NCI-H1694 treated with DMSO at 0.1 percent for 48 hours (cell line): Measurements from ENCODE around the gene PRDM10.
"Not testable (repeated sequence)": the region's sequence is repeated elsewhere in the genome, so short reads cannot be mapped to it uniquely, and the experiment has no call there.

Experiments
- DNase-seq: peaks from one replicate; lab custom pipeline; 2025; lab: John Stamatoyannopoulos, UW

Gene PRDM10

DNA sequence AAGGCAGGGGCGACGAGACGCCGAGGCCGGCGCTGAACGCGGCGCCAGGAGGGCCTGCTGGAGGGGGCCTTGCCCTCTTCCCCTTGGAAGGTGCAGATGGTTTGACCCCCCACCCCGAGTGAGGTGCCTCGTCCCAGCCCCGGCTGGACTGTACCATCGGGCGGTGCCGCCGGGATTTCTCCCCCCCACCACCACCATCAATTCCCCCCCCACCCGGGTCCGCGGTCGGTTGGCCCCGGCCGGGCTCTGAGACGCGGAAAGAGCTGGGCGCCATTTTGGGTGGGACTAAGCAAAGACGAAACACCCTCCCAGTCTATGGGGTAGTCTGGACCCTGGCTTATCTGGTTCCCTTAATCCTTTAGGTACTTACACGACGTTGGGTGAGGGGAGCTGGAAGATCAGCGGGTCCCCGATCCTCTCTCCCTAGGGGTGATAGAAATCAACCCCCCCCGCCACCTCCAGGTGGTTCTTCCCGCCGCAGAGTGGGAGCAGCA, at the start of gene PRDM10:
TSS of gene PRDM10 (minus strand) at position 484 of the 494 bp plus-strand sequence. CDS start 41,871 bp downstream, outside the sequence.
- DNase-seq = peak; percentile 75

DNA sequence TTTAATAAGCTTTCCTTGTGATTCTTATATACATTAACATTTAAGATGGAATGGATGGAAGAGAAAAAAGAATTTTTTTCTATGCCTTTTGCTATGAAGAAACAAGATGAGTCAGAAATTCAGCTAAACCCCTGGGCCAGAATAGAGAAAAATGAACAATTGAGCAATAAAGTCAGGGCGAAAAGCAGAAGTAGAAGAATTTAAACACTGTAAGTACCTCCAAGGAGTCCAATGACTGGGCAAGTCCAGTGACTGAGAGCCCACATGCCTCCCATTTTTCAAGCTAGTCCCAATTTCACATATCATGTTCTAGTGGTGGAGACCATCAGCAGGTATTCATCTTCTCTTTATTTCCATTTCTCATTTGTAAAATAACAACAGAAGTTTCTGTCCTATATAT, 48.4 kb upstream of the PRDM10 start:
- no peak for DNase-seq

DNA sequence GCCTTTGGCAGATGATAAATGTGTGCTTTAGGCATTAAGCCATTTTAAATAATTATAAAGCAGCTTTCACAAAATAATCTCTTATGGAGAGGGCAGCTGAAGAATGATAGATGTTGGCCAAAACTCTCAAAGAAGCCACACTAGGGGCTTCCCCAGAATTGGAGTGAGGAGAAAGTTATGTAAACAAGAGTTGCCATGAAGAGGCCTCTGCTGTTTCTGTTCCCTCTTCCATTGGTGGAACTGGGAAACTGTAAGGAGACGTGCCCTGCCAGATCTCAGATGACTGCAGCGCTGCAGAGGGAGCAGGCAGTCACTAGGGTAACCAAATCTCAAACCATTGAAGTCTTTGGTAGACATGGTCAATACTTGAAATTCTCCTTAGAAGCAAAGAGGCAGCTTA, 47.6 kb upstream of the PRDM10 start:
- no peak for DNase-seq

DNA sequence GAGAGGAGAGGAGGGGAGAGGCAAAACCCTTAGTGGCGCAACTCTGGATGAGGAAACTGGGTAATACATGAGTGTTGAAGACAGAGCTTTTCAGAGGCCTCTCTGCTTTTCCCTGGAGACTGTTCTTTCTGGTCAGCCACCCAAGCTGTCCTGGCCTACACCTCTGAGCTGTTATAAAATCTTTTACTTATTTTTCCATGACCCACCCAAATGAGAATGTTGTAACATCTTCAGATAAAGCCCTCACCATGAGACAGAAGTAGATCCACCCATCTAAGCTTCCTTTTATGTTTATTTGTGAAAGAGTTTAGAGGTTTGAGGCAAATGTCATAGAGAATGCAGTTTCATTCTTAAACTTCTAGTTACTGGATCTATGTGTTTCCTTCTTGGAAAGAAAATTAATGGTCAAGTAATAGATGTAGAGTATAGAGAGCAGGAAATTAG, 46.7 kb upstream of the PRDM10 start:
- no peak for DNase-seq

DNA sequence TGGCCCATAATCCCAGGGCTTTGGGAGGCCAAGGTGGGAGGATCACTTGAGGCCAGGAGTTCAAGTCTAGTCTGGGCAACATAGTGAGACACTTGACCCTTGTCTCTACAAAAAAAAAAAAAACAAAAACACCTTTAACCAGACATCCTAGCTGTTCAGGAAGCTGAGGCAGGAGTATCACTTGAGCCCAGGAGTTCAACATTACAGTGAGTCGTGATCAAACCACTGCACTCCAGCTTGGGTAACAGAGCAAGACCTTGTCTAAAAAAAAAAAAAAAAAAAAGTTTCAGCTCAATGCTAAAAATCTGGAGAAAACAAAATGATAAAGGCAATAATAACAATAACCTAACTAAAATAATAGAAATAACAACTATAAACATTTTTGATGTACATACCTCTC, 44.5 kb upstream of the PRDM10 start:
- DNase-seq = no peak

- DNase-seq = no peak
Measured at GRCh38 chr11:130043575-130043974, 40.9 kb upstream of the PRDM10 start.

GRCh38 chr11:130042093-130042591, 39.5 kb upstream of the PRDM10 start:
- DNase-seq = no peak

- DNase-seq = no peak
Measured at GRCh38 chr11:130040281-130040940, 37.8 kb upstream of the PRDM10 start.

DNA sequence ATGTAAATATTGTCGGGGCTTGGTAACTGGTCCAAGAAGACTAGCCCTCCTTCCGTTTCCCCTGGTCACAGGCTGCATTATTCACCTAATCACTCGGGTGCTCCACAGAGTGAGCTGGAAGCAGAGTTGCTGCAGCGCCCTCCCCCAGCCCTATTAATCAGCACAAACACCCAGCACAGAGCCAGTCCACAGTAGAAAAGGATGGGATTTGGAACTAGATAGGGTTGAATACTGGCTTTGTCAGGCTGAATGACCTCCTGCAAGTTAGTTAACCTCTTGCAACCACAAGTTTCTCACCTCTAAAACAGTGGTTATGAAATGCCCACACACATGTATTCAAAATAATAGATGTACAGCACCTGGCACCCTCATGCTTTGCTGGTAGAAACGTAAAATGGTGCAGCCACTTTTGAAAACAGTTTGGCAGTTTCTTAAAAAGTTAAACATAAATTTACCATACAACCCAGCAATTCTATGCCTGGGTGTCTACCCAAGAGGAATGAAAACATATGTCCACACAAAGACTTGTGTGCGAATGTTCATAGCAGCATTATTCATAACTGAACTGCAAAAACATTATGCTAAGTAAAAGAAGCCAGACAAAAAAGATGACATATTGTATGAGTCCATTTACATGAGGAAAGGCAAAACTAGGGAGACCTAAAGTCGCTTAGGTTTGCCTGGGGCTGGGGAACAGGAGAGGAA, 35.4 kb upstream of the PRDM10 start:
- DNase-seq = no peak

DNA sequence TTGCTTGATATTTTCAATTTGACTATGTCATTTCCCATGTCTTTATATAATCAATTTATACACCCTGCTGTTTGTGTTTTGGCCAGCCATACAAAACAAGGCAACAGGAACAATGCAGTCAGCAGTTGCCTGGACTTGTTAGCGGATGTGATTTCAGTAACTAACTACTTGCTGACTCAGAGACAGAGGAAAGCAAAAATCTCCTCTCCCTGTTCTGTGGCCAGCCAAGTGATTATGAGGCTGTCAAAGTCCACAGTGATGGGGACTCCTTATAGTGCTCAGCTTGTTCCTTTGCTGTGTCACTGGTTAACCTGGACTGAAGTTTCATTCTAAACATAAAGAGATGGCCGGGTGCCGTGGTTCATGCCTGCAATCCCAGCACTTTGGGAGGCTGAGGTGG, 34.4 kb upstream of the PRDM10 start:
- no peak for DNase-seq

DNA sequence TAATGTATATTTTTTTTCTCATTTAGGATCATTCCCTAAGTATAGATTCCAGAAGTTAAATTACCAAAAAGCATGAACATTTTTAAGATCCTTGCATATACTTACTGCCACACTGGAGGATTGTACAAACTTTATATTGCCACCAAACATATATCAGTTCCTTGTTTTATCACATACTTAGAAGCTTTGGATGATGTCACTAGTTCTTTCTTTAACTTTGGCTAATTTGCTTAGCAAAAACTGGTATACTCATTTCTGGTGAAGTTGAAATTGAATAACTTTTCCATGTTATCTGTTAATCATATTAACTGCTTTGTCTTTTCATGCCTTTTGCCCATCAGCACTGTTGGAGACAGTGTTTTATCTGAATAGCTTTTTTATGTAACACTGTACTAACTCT, 31.6 kb upstream of the PRDM10 start:
- DNase-seq = no peak

DNA sequence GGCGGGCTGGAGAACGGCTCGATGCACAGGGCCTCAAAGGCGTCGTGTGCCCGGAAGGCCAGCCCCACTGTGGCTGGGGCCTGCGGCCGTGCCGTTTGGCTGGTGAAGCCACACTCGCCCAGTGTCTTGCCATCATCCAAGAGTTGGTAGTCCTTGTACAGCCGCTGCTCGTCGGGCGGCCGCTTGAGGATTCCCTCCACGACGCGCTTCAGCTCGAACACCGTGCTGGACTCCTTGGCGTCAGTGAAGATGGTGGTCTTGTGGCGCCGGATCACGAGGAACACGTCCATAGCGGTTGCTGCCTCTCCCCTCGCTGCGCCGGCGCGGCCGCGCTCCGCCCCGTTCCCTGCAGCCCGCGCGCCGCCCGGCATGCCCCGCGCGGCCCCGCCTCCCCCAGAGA, 30.3 kb upstream of the PRDM10 start:
- DNase-seq = no peak

DNA sequence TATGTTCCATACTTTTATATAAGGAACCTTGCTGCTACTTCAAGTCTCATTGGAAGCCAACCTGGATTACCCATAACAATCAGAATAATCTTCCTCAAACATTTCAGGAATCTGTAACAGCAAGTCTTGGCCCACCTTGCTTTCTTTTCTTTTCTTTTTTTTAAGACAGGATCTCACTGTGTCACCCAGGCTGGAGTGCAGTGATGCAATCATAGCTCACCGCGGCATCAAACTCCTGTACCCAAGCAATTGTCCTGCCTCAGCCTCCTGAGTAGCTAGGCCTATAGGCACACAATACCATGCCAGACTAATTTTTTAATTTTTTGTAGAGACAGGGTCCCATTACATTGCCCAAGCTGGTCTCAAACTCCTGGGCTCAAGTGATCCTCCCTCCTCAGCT, 29.3 kb upstream of the PRDM10 start:
- no peak for DNase-seq

DNA sequence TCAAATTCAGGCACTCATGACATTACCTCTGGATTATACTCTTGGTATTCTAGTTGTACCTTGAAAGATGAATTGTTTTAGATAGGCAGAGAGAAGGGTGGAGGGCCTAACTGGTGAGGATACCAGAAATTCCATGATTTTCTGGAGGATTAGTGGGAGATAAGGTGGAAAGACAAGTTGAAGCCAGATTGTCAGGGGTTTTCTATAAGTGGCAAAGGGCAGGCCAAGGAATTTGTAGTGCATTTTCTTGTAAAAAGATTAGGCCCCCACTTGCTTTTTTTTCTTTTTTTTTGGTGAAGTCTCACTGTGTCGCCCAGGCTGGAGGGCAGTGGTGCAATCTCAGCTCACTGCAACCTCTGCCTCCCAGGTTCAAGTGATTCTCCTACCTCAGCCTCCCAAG, 28.4 kb upstream of the PRDM10 start:
- DNase-seq = no peak

DNA sequence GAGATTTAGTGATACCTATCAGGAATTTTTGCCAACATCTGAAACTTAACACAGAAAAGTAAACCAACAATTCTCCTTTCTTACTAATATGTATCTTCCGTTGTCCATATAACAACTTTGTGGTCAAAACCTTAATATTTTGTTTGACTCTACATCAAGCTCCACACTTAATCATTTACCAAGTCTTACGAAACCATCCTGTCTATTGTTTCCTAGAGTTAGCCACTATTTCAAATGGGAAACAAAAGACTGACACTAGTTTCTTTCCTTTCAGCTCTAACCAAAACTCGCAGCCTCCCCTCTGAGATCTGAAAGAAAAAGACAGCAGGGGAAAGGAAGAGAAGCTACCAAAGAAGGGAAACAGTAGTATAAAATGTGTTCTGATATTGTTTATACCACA, 26.5 kb upstream of the PRDM10 start:
- DNase-seq = no peak

- no peak for DNase-seq
Measured at GRCh38 chr11:130025371-130025770, 22.7 kb upstream of the PRDM10 start.

GRCh38 chr11:130024361-130024760, 21.7 kb upstream of the PRDM10 start:
- DNase-seq = no peak

GRCh38 chr11:130023204-130023603, 20.6 kb upstream of the PRDM10 start:
- no peak for DNase-seq

DNA sequence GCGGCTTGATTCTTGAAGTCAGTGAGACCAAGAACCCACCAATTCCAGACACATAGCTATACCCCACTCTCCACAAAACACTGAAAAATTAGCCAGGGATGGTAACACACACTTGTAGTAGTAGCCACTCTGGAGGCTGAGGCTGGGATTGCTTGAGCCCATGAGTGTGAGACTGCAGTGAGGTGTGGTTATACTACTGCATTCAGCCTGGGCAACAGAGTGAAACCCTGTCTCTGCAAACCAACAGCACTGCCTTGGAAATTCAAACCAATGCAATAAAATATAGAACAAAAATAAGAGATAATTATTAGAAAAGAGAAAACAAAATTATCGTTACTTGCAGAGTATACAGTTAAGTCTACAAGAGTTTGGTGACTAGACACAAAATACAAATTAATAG, 20.2 kb upstream of the PRDM10 start:
- DNase-seq = no peak

DNA sequence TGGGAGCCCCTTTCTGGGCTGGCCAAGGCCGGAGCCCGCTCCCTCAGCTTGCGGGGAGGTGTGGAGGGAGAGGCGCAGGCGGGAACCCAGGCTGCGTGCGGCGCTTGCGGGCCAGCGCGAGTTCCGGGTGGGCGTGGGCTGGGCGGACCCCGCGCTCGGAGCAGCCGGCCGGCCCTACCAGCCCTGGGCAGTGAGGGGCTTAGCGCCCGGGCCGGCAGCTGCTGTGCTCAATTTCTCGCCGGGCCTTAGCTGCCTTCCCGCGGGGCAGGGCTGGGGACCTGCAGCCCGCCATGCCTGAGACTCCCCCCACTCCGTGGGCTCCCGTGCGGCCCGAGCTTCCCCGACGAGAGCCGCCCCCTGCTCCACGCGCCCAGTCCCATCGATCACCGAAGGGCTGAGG, 19.0 kb upstream of the PRDM10 start:
- DNase-seq = not testable (repeated sequence)

DNA sequence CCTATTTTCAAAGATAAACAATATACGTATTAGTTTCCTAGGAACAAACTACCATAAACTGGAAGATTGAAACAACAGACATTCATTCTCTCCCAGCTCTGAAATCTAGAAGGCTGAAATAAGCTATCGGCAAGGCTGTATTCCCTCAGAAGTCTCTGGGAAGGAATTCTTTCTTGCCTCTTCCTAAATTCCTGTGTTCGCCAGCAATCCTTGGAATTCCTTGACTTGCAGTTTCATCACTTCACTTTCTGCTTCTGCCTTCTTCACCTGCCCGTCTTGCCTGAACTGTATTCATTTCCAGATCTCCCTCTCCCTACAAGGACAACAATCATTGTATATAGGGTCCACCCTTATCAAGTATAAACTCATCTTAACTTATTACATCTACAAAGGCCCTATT, 17.7 kb upstream of the PRDM10 start:
- no peak for DNase-seq

DNA sequence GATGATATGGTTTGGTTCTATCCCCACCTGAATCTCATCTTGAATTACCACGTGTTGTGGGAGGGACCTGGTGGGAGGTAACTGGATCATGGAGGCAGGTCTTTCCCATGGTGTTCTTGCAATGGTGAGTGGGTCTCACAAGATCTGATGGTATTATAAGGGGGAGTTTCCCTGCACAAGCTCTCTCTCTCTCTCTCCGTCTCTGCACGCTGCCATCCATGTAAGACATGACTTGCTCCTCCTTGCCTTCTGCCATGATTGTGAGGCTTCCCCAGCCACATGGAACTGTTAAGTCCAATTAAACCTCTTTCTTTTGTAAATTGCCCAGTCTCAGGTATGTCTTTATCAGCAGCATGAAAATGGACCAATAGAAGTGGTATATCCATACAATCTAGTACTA, 13.2 kb upstream of the PRDM10 start:
- not testable (repeated sequence) for DNase-seq

DNA sequence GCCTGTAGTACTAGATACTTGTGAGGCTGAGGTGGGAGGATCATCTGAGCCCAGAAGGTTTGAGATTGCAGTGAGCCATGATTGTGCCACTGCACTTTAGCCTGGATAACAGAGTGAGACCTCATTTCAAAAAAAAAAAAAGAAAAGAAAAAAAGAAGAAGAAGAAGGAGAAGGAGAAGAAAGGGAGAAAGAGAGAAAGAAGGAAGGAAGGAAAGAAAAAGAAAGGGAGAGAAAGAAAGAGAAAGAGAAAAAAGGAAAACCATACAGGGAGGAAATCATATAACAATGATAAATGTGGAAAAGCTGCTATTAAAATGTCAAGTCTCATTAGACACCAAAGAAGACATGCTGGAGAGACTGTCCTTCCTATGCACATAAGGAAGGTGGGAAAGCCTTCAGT, 5.7 kb upstream of the PRDM10 start:
- DNase-seq = no peak
